ENCODE measurements around the gene TNFRSF25.

- no peak for TF ChIP-seq CTCF (IDR thresholded peaks at IDR 0.05)
- TF ChIP-seq ZNF425 (CRISPR knock-in tag; conservative IDR thresholded peaks at IDR 0.05): no peak
- TF ChIP-seq NFE2L1 (CRISPR knock-in tag; IDR thresholded peaks at IDR 0.05): no peak
- no peak for TF ChIP-seq ZBTB43 (CRISPR knock-in tag; IDR thresholded peaks at IDR 0.05)
- no peak for TF ChIP-seq JUN (CRISPR knock-in tag; IDR thresholded peaks at IDR 0.05)
- TF ChIP-seq NFATC4 (CRISPR knock-in tag; IDR thresholded peaks at IDR 0.05): no peak
- no peak for TF ChIP-seq ESRRA (CRISPR knock-in tag; IDR thresholded peaks at IDR 0.05; ENCODE audit: borderline replicate concordance)
- TF ChIP-seq TEAD4 (CRISPR knock-in tag; IDR thresholded peaks at IDR 0.05): no peak
Measured at GRCh38 chr1:6441586-6441985, 24.4 kb downstream of the TNFRSF25 start.
